HEK293T (cell line): Measurements from ENCODE around the gene SHISA6.

Experiments
- ARNT ChIP-seq: fragments of 450-650 bp; IDR thresholded peaks from 2 replicates; pipeline ENCODE4 v1.6.1; 2017; ENCODE audit warnings: mild to moderate bottlenecking
- BHLHE40 ChIP-seq: fragments of 450-650 bp; IDR thresholded peaks from 2 replicates; pipeline ENCODE4 v1.6.1; 2016; ENCODE audit warnings: mild to moderate bottlenecking, moderate library complexity, borderline replicate concordance
- ELF4 ChIP-seq: fragments of 450-650 bp; IDR thresholded peaks from 2 replicates; pipeline ENCODE4 v1.6.1; 2017; ENCODE audit warnings: antibody characterized with exemption
- FOXA1 ChIP-seq: fragments of 450-650 bp; IDR thresholded peaks from 2 replicates; pipeline ENCODE4 v1.6.1; 2016; ENCODE audit warnings: mild to moderate bottlenecking
- FOXK2 ChIP-seq: fragments of 450-650 bp; IDR thresholded peaks from 2 replicates; pipeline ENCODE4 v1.6.1; 2016; ENCODE audit warnings: mild to moderate bottlenecking
- FOXM1 ChIP-seq: fragments of 450-650 bp; IDR thresholded peaks from 2 replicates; pipeline ENCODE4 v1.6.1; 2017; ENCODE audit warnings: mild to moderate bottlenecking, borderline replicate concordance
- HDGF ChIP-seq: fragments of 450-650 bp; IDR thresholded peaks from 2 replicates; pipeline ENCODE4 v1.6.1; 2017; ENCODE audit warnings: antibody characterized with exemption, borderline replicate concordance
- LEF1 ChIP-seq: fragments of 450-650 bp; IDR thresholded peaks from 2 replicates; pipeline ENCODE4 v1.6.1; 2017; ENCODE audit warnings: mild to moderate bottlenecking, borderline replicate concordance
- SP1 ChIP-seq: fragments of 450-650 bp; IDR thresholded peaks from 2 replicates; pipeline ENCODE4 v1.6.1; 2017
- SUZ12 ChIP-seq: fragments of 450-650 bp; IDR thresholded peaks from 2 replicates; pipeline ENCODE4 v1.6.1; 2016; ENCODE audit warnings: mild to moderate bottlenecking
- TARDBP ChIP-seq: fragments of 450-650 bp; IDR thresholded peaks from 2 replicates; pipeline ENCODE4 v1.6.1; 2016
- ZNF384 ChIP-seq: fragments of 450-650 bp; IDR thresholded peaks from 2 replicates; pipeline ENCODE4 v1.6.1; 2016
- TF ChIP-seq, protein P1 (sequence below): fragments of 450-650 bp; IDR thresholded peaks from 2 replicates; pipeline ENCODE4 v1.6.1; 2016

GRCh38 chr17:11490171-11490755, 249.2 kb downstream of the SHISA6 start:
- TF ChIP-seq TARDBP (no peak), SUZ12 (no peak), FOXK2 (no peak), BHLHE40 (no peak), FOXM1 (no peak), SP1 (no peak), ARNT (no peak), ELF4 (no peak), ZNF384 (no peak), HDGF (no peak), FOXA1 (no peak), LEF1 (no peak)
- TF ChIP-seq, protein P1, sequence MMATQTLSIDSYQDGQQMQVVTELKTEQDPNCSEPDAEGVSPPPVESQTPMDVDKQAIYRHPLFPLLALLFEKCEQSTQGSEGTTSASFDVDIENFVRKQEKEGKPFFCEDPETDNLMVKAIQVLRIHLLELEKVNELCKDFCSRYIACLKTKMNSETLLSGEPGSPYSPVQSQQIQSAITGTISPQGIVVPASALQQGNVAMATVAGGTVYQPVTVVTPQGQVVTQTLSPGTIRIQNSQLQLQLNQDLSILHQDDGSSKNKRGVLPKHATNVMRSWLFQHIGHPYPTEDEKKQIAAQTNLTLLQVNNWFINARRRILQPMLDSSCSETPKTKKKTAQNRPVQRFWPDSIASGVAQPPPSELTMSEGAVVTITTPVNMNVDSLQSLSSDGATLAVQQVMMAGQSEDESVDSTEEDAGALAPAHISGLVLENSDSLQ = no peak
